ENCODE results near the gene CH25H.

GRCh38 chr10:89250865-89251408, 43.8 kb upstream of the CH25H start:
- TF ChIP-seq CTCF (IDR thresholded peaks at IDR 0.05), result no peak
- no peak for TF ChIP-seq POLR2A (IDR thresholded peaks at IDR 0.05)

All from heart left ventricle (tissue), 13 donors.